ENCODE results near the gene APOH. TPM values are rescaled to one million over a fixed set of nuclear protein-coding genes. Genes with fewer than 3 reads are reported as not detected.
"Not testable (repeated sequence)": the region's sequence is repeated elsewhere in the genome, so short reads cannot be mapped to it uniquely, and the experiment has no call there.

APOH gene
- total and polyA plus RNA-seq, 12 donors: 0.57 TPM; not detected in 11

DNA sequence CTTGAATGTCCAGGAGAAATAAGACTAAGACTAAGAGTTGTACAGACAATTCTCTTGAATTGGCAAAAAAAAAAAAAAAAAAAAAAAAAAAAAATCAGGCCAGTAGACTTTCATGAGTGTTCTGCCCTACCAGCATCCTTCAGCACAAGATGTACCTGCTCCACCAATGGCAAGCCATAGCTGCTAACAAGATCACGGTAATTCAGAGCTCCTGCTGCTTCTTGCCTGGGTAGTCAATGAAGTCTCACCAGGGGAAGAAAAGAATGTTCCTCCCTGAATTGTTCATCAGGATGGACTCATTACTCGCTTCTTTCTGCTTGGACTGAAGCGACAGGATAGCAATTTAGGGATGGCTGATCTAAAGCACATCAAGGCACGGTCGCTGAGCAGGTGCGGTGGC, 31.1 kb upstream of the APOH start:
- Histone ChIP-seq H3K4me1 (peaks cover 0 to 1% (median 0%) of the 10 kb centered on the region in 9 donors), H3K27ac (no peak overlapping the region), H3K36me3 (no peaks in the 10 kb centered on the region), H3K27me3 (no peaks in the 10 kb centered on the region), H3K9me3 (no peaks in the 10 kb centered on the region), H3K4me3 (no peak overlapping the region)
- DNase-seq (no peak), ATAC-seq (no peak)
- WGBS, 2 donors: 79 to 92% methylated on average over 6 of the region's 6 CpGs
- intact Hi-C loops (cut with DNase I): loop anchor here in 2 of 10 donors (5.0 to 10.0 kb wide), 2 partner anchors 65 to 307 kb away; no protein-coding TSS in a partner anchor
- TF ChIP-seq, protein P1, sequence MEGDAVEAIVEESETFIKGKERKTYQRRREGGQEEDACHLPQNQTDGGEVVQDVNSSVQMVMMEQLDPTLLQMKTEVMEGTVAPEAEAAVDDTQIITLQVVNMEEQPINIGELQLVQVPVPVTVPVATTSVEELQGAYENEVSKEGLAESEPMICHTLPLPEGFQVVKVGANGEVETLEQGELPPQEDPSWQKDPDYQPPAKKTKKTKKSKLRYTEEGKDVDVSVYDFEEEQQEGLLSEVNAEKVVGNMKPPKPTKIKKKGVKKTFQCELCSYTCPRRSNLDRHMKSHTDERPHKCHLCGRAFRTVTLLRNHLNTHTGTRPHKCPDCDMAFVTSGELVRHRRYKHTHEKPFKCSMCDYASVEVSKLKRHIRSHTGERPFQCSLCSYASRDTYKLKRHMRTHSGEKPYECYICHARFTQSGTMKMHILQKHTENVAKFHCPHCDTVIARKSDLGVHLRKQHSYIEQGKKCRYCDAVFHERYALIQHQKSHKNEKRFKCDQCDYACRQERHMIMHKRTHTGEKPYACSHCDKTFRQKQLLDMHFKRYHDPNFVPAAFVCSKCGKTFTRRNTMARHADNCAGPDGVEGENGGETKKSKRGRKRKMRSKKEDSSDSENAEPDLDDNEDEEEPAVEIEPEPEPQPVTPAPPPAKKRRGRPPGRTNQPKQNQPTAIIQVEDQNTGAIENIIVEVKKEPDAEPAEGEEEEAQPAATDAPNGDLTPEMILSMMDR (IDR thresholded peaks at IDR 0.05): no peak

DNA sequence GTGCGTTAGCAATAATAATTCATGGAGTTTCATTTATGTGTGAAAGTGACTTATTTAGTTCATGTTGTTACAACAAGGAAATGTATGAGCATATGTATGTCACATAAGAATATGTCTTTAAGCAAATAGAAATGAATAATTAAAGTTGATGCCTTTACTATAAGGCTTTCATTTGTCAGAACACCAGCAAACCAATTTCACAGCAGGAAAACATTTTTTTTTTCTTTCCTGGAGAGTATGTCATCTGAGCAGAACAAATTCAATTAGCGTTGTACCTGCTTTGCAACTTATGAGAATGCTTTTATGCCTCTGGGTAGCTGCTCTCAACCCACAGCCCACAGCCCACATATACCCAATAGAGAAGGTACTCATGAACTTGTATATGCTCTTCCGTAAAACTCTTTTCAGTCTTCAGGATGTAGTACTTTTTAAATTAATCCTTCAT, 26.3 kb upstream of the APOH start:
- H3K27ac ChIP-seq: no peak overlapping the region
- WGBS, 2 donors: 77 to 84% methylated on average over 3 of the region's 3 CpGs
- ATAC-seq (no peak), DNase-seq (no peak)
- TF ChIP-seq, protein P1 (IDR thresholded peaks at IDR 0.05): no peak
- H3K9me3 ChIP-seq: no peaks in the 10 kb centered on the region
- H3K36me3 ChIP-seq: no peaks in the 10 kb centered on the region
- intact Hi-C loops (cut with DNase I): loop anchor here (1.0 to 10.0 kb wide), 13 partner anchors 309 to 649 kb away; no protein-coding TSS in a partner anchor
- H3K4me1 ChIP-seq: peaks cover 0 to 3% (median 0%) of the 10 kb centered on the region in 9 donors
- no peaks in the 10 kb centered on the region for H3K27me3 ChIP-seq
- H3K4me3 ChIP-seq: no peak overlapping the region

DNA sequence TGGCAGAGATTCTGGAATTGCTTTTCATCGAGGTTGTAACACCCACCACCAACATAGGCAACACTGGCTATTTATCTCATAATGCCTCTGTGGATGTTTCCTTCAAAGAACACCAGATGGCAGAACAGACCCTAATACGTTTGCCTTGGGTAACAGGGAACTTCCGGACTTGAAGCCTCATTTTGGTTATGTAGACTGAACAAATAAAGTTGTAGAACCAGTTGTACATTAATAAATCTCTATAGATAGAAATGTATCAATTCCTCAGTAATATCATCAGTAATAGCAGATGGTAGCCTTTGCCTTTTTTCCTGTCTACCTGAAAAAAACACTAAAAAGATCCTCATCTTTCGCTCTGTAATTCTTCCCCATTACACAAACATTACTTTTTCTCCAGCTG, 25.9 kb upstream of the APOH start:
- 22 to 26% methylated on average over 4 of the region's 4 CpGs for whole genome bisulfite sequencing, 2 donors
- intact Hi-C loops (cut with DNase I): loop anchor here (1.0 to 10.0 kb wide), 13 partner anchors 310 to 650 kb away; no protein-coding TSS in a partner anchor
- TF ChIP-seq, protein P1 (IDR thresholded peaks at IDR 0.05): peak; percentile 32 to 83 (median 70)
- peaks cover 0 to 3% (median 0%) of the 10 kb centered on the region in 9 donors for H3K4me1 ChIP-seq
- H3K4me3 ChIP-seq: no peak overlapping the region
- no peaks in the 10 kb centered on the region for H3K36me3 ChIP-seq
- peak in 1 of 2 donors; percentile 36 for DNase-seq
- H3K27ac ChIP-seq: no peak overlapping the region
- no peaks in the 10 kb centered on the region for H3K27me3 ChIP-seq
- peak in 7 of 8 donors; percentile 58 to 82 (median 68) for ATAC-seq
- no peaks in the 10 kb centered on the region for H3K9me3 ChIP-seq

DNA sequence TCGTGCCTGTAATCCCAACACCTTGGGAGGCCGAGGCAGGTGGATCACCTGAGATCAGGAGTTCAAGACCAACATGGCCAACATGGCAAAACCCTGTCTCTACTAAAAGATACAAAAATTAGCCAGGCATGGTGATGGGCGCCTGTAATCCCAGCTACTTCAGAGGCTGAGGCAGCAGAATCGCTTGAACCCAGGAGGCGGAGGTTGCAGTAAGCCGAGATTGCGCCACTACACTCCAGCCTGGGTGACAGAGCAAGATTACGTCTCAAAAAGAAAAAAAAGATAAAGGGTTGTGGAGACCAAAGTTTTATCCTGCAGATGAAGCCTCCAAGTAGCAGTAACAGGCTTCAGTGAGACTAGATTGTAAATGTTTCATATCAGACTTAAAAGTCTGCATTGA, 24.2 kb upstream of the APOH start:
- not testable (repeated sequence) for H3K4me3 ChIP-seq, ATAC-seq, H3K4me1 ChIP-seq, H3K27me3 ChIP-seq, H3K9me3 ChIP-seq, H3K27ac ChIP-seq, DNase-seq, H3K36me3 ChIP-seq
- intact Hi-C loops (cut with DNase I): loop anchor here in 4 of 10 donors (5.0 to 10.0 kb wide), 5 partner anchors 311 to 651 kb away; no protein-coding TSS in a partner anchor
- 90 to 93% methylated on average over 8 of the region's 8 CpGs for WGBS, 2 donors

DNA sequence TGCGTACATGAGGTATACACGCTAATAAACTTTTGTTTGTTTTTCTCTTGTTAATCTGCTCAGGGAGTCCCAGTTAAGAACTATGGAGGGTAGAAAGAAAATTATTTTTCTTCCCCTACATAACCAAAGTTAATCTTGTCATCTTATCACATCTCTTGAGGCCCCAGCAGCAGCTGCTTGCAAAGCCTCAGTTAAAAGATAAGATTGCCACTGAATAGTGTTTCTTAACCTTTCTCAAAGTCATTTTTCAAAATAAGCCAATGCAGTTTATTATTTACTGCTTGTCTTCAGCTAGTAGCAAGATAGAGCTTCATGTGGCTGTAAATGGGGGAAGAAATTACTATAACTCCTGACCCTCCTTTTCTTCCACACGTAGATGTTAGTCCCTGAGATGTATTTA, 21.5 kb upstream of the APOH start:
- 92 to 93% methylated on average over 3 of the region's 3 CpGs for WGBS, 2 donors
- TF ChIP-seq, protein P1 (IDR thresholded peaks at IDR 0.05): no peak
- DNase-seq (no peak), ATAC-seq (no peak)
- H3K9me3 ChIP-seq: no peaks in the 10 kb centered on the region
- no peak overlapping the region for H3K27ac ChIP-seq
- intact Hi-C loops (cut with DNase I): loop anchor here in 4 of 10 donors (2.0 to 10.0 kb wide), 6 partner anchors 314 to 654 kb away; no protein-coding TSS in a partner anchor
- H3K27me3 ChIP-seq: no peaks in the 10 kb centered on the region
- H3K4me3 ChIP-seq: no peak overlapping the region
- no peaks in the 10 kb centered on the region for H3K36me3 ChIP-seq
- H3K4me1 ChIP-seq: peaks cover 0 to 10% (median 0%) of the 10 kb centered on the region in 9 donors
